Stimulated activated CD8-positive, alpha-beta memory T cell treated with anti-CD3 and anti-CD28 coated beads, Interleukin-12 subunit alpha, Interleukin-12 subunit beta, amount 100 ng/mL, for 24 hours (primary cell): ENCODE data around the gene MECR.

Source experiments
- DNase-seq: peaks from one replicate; pipeline ENCODE4 v3.0.0-alpha.2; 2020; ENCODE audit errors: extremely low read depth

The MECR gene

GRCh38 chr1:29255134-29255666 lies 24.5 kb upstream of the MECR start:
- no peak for DNase-seq

GRCh38 chr1:29254346-29254745 lies 23.6 kb upstream of the MECR start:
- DNase-seq, result no peak

DNA sequence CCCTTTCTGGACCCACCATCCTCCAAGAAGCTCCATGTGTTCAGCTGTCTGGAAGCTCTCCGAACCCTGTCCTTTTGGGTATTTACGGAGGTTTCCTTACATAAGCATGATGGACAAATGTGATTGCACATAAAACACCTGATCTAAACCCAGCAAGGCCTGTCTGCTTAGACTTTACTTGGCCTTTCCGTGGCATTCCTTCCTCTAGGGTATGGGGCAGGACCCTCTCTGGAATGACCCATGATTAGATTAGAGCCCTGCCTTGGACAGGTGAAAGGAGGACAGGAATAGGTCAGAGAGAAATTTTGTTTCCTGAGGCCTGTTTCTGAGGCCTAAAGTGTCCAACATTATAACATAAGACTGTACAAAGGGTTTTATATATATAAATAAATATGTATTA lies 22.4 kb upstream of the MECR start:
- DNase-seq, result no peak

- DNase-seq, result no peak
These were observed 20.7 kb upstream of the MECR start for GRCh38 chr1:29251164-29252124.

GRCh38 chr1:29249951-29250581 lies 19.3 kb upstream of the MECR start:
- DNase-seq, result no peak

DNA sequence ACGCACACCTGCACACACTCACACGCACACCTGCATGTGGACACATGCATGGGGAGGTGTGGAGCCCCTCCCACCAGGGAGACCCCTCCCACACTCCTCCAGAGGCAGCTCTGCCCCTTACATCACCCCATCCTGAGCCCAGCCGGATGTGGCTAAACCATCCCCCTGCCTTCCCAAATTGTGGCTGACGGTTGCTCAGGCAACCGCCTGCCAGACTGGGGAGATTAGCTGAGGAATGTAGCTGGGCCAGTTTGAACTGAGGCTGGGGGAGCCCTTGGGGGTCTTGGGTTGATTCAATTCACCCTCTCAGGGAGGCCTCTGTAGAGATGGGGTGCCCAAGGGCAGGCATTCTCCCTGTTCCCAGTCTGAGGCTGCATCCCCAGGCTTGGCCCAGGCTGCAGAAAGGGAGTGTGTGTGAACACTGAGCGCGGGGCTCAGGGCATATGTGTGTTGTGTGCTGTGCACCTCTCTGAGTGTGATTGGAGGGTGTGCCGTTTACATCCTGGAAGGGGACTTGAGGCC lies 18.5 kb upstream of the MECR start:
- no peak for DNase-seq

GRCh38 chr1:29248409-29248808 lies 17.7 kb upstream of the MECR start:
- DNase-seq, result no peak

- no peak for DNase-seq
These were observed 17.0 kb upstream of the MECR start for GRCh38 chr1:29247571-29248273.

DNA sequence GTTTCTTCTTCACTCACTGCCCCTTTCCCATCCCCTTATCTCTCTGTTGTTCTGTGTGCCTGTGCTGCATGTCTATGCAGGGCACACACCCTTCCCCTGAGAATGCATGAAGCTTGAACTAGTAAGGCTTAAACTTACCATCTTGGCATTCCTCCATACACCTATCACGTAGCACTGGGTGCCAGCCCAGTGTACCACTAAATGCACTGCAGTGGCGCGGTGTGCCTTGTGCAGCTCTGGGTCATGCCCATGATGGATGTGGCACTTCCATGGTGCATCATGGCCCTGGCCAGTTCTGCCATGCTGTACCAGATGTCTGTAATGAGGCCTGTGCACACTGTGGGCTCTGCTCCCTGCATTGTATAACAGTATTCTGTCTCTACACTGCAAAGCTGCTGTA lies 16.3 kb upstream of the MECR start:
- DNase-seq, result no peak

- no peak for DNase-seq
These were observed 15.1 kb upstream of the MECR start for GRCh38 chr1:29245876-29246275.

DNA sequence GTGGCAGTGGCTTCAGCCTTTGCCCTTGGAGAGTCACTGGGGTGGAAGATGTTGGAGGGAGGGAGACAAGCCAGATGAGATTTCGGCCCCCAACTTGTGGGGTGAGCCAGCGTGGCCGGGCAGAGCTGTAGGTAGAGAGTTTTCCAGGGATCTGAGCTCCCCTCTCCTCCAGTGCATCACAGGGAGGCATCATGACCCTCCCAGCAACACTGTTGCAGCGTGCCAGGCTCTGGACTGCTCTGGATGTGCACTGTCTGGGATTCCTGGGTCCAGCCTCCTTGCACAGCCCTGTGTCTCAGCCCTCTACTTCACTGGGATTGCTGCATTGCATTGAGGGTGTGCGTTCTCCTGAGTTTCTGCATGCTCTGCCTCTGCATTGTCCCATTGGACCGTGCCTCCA lies 14.5 kb upstream of the MECR start:
- DNase-seq, result no peak

DNA sequence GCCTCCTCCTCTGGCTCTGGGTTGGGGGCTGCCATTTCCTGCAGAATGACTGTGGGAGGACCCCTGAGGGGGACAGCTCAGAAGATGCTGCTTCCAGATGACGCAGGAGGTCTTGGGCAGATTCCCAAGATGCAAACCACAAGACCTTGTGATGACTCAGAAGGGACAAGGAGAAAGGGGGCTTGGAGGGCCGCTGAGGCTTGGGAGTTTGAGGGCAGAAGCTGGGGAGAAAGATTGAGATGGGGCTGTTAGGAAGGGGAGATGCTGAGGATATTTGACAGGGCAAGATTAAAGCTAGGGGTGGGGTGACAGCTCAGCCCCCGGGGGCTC lies 13.1 kb upstream of the MECR start:
- DNase-seq, result no peak

DNA sequence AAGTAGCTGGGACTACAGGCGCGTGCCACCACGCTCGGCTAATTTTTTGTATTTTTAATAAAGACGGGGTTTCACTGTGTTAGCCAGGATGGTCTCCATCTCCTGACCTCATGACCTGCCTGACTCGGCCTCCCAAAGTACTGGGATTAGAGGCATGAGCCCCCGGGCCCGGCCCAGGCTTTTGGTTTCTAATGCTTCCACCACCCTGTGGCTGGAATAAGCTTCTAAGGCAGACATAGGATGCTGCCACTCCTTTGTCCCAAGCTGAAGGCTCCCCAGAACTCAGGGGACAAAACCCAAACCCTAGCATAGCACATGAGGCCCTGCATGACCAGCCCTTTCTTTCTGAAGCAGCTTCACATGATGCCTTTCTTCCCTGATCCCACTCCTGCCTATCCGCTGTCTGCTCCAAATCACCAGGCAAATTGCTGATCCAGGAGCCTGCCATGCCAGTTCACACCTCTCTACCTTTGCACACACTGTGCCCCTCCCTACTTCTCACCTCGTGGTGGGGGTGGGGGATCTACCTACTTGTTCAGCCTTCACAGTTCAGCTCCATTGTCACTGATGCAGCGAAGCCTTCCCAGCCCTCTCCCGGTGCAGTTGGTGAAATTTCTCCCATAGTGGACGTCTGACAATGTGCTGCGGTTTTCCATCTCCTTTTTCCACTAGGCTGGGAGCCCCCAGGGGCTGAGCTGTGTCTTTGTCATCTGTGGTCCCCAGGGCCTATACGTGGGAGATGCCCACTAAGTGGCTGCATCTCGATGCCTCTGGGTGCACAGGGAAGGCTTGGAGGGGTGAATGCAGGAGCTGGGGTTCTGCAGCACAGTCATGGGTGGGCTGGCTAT lies 12.5 kb upstream of the MECR start:
- no peak for DNase-seq

DNA sequence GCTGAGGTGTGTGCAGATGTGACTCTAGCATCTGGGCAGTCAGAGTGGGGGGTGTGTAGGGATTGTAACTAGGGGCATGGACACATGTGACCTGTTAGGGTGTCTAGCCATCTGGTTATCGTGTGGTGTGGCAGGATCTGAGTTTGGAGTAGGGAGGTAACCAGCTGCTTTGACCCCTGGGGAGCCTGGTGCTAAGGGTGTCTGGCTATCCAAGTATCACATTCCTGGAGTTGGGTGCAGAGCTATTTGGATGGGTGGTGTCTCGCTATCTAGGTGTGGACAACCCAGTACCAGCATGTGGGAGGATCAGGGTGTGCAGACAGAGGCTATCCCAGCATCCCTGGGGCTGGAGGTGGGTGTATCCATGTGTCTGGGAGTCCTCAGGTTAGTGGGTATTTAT lies 10.3 kb upstream of the MECR start:
- DNase-seq, result no peak

DNA sequence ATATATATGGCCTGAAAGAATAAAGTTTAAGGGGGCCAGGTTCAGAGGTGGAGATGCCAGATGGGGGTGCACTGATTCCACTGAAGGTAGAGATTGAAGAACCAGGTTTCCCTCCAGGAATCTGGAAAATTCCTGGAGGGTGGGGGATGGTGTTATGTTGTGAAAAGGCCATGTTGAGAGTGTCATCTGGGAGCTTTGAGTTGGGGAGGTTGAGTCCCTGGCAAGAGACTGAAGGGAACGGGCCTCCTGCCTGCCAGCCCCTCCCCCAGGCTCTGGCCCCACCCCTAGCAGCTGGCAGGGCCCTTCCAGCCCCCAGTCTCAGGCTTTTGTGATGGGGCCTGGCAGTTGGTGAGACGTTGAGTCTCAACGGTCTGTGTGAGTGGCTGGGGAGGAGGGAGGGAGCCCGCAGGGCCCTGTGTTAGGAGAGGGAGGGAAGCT lies 9.7 kb upstream of the MECR start:
- no peak for DNase-seq

DNA sequence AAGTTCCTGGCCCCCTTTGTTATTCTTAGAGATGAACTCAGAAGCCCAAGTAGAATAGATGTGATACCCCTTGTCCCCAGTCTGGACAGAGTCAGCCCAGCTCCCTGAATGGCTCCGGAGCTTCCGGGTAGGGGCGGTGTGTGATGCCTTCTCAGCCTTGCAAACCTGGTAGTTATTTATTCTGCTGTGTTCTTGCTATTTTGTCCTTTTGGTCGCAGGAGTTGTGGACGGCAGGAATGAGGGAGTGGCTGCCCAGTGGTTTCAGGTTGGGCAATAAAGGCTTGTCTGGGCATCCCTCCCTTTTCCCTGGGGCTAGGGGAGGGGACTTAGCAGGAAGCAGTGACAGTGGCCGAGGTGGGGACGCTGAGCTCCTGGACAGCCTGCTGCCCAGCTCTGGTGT lies 8.4 kb upstream of the MECR start:
- no peak for DNase-seq

GRCh38 chr1:29238620-29239002 lies 7.9 kb upstream of the MECR start:
- DNase-seq, result no peak

DNA sequence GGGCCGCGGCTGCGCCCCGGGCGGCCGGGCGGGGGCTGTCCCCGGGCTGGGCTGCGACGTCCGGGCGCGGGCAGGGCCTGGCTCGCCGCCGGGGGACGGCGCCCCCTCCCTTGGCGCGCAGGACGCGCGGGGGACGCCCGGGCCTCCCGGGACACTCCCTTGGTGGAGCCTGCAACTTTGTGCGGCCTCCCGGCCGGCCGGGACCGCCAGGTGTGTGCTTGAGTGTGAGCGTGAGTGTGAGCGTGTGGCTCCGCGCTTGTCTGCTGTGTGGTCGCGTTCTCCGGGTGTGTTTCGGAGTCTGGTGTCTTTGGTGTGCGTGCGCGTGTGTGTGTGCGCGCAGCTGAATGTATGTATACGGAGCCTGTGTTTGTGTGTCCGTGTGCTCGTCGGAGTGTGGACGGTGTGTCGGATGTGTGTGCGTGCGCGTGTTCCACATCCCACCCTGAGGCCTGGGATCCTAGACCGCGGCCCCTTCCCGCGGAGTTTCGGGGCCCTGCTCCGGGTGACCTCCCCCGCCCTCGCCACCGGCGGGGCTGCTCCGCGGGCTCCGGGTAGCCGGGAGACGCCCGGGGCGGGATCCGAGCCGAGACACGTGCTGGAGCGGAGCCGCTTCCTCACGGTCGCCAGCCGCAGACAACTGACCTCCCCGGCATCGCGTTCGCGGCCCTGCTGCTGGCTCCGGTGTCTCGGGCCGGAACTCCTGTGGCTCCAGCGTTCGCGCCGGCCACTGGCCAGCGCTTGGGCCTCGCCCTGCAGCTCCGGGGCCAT lies 7.3 kb upstream of the MECR start:
- DNase-seq, result no peak

DNA sequence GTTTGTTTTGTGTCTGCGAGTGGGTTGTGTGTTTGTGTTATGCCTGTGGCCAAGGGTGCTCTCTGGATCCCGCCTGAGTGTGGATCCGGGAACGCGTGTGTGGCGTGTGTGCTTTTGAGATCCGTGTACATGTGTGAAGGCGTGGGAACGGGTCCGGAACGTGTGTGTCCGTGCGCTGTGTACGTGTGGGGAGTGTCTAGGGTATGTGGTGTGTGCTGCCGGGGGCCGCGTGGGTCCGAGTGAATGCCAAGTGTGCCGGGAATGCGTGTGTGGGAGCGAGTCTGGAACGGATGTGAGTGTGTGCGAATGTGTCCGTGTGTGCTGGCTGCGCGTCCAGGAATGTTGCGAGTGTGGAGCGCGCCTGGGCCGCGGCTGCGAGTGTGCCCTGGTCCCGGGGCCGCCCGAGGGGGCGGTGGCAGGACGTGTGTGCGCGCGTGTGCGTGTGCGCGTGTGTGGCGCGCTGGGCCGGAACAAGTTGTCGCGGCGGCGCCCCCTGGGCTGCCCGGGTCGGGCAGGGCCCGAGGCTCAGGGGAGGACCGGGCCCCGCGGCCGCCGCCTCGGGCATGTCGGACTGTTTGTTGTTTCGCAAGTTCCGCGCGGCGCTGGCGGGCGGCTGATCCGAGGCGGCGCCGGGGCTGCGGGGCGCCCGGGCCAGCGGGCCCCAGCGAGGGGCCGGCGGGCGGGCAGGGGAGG lies 6.5 kb upstream of the MECR start:
- no peak for DNase-seq

GRCh38 chr1:29236712-29237128 lies 6.0 kb upstream of the MECR start:
- DNase-seq, result no peak
